H54 (cell line): ENCODE results near the gene SREBF1.

Source experiments
- DNase-seq: peaks from one replicate; pipeline ENCODE4 v3.0.0; 2011; ENCODE audit warnings: low spot score, mixed read lengths; ENCODE audit not compliant: insufficient read length
- FAIRE-seq: peaks from 3 replicates; lab custom pipeline; 2011; peaks lifted over from hg19 to GRCh38; lab: Jason Lieb, UNC
- POLR2A ChIP-seq: IDR thresholded peaks from 2 replicates; pipeline ENCODE4 v1.6.1; 2011; ENCODE audit warnings: low read depth, mild to moderate bottlenecking, low read length

SREBF1 gene

DNA sequence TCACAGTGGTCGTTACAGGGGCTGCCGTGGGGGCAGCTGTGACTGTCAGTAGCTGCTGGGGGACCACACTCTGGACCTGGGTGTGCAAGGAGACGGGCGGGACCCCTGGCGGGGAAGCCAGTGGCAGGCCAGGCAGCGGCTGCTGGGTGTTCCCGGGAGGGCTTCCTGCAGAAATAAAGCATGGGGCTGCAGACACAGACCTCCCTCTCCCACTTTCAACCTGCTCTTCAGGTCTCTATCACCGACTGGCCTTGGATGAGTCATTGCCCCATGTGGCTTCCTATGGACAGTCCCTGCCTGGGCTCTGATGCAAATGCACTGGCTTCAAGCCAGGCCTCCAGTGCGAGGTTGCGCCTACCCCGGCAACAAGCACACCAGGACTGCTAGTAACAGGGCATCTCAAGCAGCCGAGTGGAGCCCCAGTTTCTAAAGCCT lies 17.2 kb downstream of the SREBF1 start:
- 0 out of 2 replicates have a peak, but pooled peaks have one; percentile 7 for TF ChIP-seq POLR2A
- DNase-seq (peak; percentile 100), FAIRE-seq (peak; percentile 84)

DNA sequence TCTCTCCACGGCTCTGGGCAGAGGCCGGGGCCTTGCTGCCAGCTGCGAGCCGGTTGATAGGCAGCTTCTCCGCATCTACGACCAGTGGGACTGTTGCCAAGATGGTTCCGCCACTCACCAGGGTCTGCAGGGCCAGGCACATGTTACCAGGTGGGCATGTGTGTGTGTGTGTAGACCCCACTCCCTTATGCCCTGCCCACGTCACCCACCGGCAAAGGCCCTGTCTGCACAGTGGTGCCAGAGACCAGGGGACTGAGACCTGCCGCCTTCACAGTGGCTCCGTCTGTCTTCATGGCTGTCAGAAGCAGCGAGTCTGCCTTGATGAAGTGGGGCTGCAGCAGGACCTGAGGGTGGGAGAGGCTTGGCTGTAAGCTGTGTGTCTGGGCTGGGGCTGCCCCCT lies 17.7 kb downstream of the SREBF1 start:
- FAIRE-seq (no peak), DNase-seq (no peak)
- no peak for TF ChIP-seq POLR2A

DNA sequence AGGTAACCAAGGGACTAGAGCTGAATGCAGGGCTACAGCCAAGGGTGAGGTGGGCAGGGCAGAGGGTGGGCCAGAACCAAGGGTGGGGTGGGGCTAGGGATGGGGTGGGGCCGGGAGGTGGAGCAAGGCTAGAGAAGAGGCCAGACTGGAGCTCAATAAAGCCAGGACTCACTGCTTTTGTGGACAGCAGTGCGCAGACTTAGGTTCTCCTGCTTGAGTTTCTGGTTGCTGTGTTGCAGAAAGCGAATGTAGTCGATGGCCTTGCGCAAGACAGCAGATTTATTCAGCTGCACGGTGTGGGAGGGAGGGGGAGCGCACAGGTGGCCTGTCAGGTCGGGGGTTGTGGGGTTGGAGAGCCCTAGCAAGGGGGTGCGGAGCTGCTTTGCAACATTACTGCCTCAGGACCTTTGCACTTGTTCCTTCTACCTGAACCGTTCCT lies 18.7 kb downstream of the SREBF1 start:
- TF ChIP-seq POLR2A, result no peak
- no peak for FAIRE-seq

DNA sequence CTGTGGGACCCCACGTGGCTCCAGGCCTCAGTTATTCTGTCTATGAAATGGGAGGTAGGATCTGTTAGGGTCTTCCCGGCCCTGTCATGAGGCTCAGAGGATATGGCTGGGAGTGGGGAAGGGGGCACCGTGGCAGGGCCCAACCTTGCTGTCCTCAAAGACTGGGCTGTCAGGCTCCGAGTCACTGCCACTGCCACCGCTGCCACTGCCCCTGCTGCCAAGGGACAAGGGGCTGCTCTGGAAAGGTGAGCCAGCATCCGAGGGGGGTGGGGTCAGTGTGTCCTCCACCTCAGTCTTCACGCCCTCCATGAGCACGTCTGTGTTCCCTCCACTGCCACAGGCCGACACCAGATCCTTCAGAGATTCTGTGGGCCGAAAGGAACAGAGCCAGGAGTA lies 19.2 kb downstream of the SREBF1 start:
- FAIRE-seq (no peak), DNase-seq (no peak)
- TF ChIP-seq POLR2A, result no peak

More for the DNA sequence above, 18.7 kb downstream of the SREBF1 start:
- peak; percentile 96 for DNase-seq

DNA sequence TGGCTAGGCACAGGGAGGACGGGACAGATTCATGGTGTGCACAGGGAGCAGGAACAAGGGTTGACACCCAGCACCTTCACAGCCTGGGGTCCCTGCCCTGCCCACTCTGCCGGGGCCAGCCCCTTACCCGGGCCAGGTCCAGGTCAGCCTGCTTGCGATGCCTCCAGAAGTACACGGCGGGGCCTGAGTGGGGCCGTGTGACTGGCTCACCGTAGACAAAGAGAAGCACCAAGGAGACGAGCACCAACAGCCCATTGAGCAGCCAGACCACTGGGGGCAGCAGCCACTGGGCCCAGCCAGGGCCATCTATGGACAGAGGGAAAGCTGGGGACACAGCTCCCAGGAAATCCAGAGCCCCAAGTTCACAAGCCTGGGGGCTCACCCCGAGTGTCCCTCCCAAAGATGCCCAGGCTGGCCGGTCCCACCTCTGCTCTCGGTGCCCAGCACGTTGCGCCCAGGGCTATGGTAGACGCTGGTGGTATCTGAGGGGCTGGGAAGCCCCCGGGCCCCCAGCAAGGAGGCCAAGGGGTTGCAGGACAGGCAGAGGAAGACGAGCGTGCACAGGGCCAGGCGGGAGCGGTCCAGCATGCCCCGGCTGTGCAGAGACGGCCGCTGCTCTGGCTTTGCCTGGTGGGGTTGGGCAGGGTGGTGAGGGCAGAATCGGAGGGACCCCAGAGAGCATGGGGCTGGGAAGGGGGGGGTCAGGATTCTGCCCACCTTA lies 19.8 kb downstream of the SREBF1 start:
- FAIRE-seq (no peak), DNase-seq (no peak)
- no peak for TF ChIP-seq POLR2A

DNA sequence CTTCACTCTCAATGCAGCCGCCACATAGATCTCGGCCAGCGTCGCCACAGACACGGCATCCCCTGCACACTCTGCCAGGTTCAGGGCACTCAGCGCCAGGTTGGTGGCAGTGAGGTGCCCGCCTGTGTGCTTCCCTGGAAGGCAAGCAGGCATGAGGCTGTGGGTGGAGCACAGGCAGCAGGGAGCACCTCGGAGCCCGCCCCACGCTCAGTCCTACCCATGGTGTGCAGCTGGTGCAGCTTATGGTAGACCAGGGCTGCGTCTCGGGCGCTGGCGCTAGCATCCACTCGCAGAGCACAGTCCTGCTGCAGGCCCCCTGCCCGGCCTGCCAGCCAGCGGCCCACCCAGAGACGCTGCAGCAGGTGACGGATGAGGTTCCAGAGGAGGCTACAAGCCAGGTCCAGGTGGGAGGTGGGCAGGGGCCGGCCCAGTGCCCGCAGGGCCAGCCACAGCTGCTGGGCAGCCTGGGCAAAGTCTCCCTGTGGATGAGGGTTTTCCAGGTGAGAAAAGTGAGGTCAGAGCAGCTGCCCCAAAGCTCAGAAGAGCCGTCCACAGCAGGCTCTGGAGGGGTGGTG lies 20.5 kb downstream of the SREBF1 start:
- DNase-seq (no peak), FAIRE-seq (no peak)
- no peak for TF ChIP-seq POLR2A

DNA sequence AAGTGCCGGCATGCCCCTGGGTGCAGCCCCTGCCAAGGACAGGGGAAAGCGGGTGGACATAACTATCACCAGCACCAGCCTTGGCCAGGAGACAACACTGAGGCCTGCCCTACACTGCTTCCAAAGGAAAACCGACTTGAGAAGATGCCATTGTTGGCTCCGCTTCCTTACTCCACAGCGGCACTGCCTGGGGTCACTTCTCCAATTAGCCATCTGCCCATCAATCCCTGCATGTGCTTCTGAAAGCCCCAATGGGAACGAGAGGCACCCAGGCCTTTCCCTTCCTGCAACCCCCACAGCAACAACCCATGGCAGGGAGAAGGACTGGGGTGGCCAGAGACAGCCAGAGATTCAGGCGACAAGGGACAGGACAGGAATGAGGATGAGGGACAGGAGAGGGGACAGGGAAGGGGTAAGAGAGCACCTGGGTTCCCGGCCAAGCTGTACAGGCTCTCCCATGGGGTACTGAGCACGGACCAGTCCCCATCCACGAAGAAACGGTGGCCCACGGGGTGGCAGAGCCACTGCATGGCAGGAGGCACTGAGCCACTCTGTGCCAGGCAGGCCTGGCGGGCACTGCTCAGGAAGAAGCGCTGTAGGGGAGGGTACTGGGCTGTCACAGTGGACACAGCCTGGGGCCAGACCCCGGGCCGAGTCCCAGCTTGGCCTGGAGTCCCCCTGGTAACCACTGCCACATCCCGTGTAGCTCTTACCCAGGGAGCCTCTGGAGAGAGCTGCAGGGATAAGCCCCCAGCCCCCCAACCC lies 21.2 kb downstream of the SREBF1 start:
- FAIRE-seq (no peak), DNase-seq (no peak)
- TF ChIP-seq POLR2A, result no peak

DNA sequence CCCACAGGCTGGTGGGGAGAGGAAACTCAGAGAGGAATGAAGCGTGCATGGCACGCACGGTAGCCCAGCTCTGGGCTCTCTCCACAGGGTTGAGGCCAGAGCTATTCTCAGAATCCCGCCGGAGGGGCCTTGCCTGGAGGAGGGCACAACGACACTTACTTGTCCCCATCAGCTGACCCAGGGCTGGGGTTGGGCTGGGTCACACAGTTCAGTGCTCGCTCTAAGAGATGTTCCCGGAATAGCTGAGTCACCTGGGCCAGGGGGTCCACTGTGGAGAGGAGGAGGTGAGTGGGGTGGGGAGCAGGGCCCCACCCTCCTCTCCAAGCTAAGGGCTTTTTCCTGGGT lies 21.8 kb downstream of the SREBF1 start:
- TF ChIP-seq POLR2A, result no peak
- DNase-seq (no peak), FAIRE-seq (no peak)

DNA sequence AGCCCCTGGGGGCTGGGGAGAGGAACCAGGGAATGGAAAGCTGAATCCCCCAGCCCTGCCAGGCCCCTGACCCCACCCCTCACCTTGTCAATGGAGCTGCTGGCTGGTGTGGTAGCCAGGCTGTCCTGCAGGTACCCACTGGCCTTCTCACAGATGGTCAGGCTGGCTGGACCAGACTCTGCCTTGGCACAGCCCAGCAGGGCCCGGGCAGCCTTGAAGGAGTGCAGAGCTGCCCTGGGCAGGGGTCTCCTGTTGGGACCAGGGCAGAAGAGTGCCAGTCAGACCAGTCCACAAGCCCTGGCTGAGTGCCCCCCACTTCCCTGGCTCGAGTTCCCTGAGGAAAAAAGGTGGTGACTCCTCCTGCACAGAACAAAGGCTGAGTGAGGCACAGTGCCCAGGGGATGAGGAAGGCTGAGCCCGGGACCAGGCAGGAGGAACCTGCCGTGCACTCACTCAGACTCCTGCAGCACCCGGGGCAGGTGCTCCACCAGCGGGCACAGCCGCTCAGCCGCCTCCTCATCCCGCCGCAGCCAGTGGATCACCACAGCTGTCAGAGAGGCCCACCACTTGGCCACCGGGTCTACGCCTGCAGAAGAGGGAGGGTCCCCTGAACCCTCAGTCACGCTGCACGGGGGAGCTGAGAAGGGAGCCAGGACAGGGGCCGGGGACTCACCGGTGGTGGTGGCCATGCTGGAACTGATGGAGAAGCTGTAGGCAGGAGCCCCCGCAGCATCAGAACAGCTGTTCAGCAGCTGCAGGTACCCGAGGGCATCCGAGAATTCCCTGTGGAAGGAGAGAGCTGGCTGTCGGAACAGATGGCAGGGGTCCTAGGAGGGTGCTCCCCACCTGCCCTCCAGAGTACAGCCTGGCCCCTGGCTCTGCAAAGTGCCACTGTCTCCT lies 22.4 kb downstream of the SREBF1 start:
- FAIRE-seq (no peak), DNase-seq (no peak)
- TF ChIP-seq POLR2A, result no peak

DNA sequence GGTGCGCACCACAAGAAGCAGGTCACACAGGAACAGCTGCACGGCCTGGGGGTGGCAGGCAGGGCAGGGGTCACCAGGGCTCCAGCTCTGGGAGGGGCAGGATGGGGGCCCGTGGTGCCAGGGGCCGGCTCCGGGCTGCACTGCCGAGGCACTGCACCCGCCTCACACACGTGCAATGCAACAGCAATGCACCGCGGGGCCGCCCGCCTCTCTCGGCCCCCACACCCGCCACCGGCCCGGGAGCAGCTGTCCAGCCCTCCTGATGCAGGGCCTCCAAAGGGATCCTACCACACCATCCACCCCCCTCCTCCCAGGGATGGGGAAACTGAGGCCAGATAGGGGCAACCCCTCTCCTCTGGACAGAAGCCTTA lies 23.1 kb downstream of the SREBF1 start:
- DNase-seq (no peak), FAIRE-seq (no peak)
- no peak for TF ChIP-seq POLR2A

DNA sequence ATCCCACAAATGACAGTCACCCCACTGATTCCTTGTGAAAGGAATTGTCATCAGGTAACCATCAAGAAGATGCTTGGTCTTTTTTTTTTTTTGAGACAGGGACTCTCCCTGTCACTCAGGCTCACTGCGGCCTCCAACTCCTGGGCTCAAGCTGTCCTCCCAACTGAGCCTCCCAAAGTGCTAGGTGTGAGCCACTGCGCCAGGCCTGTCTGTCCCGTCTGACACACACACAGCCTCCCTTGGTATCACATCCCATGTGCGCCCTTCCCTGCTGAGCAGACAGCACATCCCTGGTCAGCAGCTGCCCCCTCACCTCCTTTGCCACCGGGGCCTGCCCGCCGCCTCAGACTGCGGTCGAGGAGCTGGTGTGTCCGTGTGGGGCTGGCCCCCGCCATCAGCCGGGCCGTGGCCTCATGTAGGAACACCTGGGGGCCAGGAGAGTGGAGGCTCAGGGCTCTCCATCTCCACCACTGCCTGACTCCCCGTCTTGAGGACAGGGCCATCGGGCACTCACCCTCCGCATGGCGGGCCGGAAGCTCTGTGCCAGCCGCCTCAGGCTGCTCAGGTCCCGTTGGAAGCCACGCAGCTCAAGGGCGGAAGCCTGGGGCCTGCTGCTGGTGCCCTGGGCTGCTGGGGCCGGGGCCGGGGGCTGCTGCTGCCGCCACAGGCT lies 23.6 kb downstream of the SREBF1 start:
- no peak for TF ChIP-seq POLR2A
- DNase-seq, result no peak
- no peak for FAIRE-seq

DNA sequence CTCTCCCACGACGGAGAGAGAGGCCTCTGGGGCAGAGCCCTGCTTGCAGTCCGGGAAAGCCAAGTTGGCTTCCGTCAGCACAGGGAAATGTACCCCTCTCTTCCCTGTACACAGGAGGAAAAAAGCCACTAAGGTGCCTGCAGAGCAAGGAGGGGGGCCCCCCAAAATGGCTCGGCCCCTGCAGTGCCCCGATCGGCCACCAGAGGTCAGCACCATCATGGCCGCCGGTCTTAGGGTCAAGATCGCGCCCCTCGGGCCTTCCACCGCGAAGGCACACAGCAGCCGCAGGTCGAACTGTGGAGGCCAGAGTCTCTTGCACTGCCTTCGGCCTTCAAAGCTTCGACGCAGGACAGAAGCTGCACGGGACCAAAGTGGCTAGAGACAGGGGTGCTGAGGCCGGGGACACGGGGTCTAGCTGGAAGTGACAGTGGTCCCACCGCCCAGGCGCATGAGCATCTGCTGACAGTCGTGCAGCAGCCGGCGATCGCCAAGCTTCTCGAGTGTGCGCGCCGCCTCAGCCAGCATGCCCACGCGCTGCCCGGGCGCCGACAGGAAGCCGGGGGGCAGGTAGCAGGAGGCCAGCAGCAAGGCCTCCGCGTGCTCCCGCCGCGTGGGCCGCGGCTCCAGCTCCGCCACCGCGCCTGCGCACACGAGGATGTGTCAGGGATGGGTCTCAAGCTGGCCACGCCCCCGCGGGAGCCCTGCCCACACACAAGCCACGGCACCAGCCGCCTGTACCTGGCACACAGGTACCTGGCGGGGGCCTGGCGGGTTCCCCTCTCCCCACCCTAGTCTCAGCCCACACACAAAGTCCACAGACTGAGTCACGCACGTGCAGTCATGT lies 24.4 kb downstream of the SREBF1 start:
- FAIRE-seq (no peak), DNase-seq (peak; percentile 94)
- no peak for TF ChIP-seq POLR2A
